SH-SY5Y (cell line): ENCODE measurements around the gene COL13A1.

Experiments used
- GATA2 ChIP-seq: IDR thresholded peaks from 2 replicates; pipeline ENCODE4 v1.6.1; 2011; ENCODE audit warnings: mild to moderate bottlenecking, low read depth, low read length
- GATA3 ChIP-seq: IDR thresholded peaks from 2 replicates; pipeline ENCODE4 v1.6.1; 2011; ENCODE audit warnings: low read depth, mild to moderate bottlenecking, low read length, moderate library complexity

- TF ChIP-seq GATA2 (no peak), GATA3 (no peak)
Observed at GRCh38 chr10:69955897-69956740, 154.4 kb downstream of the COL13A1 start.
